ENCODE measurements around the gene PRDM16. TPM values are rescaled to one million over a fixed set of nuclear protein-coding genes. Genes with fewer than 3 reads are reported as not detected.

PRDM16 gene
- polyA plus RNA-seq, 1 of the 3 experiments (the other 2 are of a cell fraction), result not detected

DNA sequence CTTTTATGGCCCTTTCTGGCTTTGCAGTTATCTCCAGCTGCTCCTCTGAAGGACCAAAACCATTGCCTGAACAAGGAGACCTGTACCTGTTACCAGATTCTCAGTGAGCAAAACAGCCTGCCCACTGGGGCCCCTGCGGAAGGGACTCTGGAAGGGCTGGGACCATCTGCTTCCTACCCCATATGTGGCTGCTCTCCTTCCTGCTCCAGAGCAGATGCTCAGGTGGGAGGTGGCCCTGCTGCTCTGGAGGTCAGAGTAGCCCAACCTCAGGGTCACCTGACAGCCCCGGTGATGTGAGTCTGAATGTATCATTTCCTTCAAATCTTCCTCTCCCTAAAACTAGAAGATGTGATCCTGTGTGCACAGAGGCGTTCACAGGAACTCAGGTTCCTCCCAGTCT, 33.6 kb downstream of the PRDM16 start:
- TF ChIP-seq, protein P1, sequence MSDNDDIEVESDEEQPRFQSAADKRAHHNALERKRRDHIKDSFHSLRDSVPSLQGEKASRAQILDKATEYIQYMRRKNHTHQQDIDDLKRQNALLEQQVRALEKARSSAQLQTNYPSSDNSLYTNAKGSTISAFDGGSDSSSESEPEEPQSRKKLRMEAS (IDR thresholded peaks at IDR 0.05; ENCODE audit: low read depth), result no peak
- TF ChIP-seq TAF1 (IDR thresholded peaks at IDR 0.05; ENCODE audit: borderline replicate concordance, low read depth, low read length) (no peak), ELF1 (IDR thresholded peaks at IDR 0.05) (no peak), EZH2phosphoT487 (IDR thresholded peaks at IDR 0.05; ENCODE audit: borderline replicate concordance, low read depth) (no peak), FOXJ3 (CRISPR knock-in tag; IDR thresholded peaks at IDR 0.05) (no peak), NRF1 (IDR thresholded peaks at IDR 0.05; ENCODE audit: low read depth, low read length) (no peak), FOSL2 (IDR thresholded peaks at IDR 0.05; ENCODE audit: borderline replicate concordance, low read depth) (no peak), RXRA (IDR thresholded peaks at IDR 0.05; ENCODE audit: borderline replicate concordance, low read depth) (no peak), RFX5 (IDR thresholded peaks at IDR 0.05; ENCODE audit: low read length) (no peak), TEAD4 (IDR thresholded peaks at IDR 0.05; ENCODE audit: borderline replicate concordance, insufficient read depth) (no peak), POLR2AphosphoS5 (IDR thresholded peaks at IDR 0.05; ENCODE audit: low read depth, low read length) (no peak), SIN3A (IDR thresholded peaks at IDR 0.05; ENCODE audit: borderline replicate concordance, low read depth, low read length) (no peak), GABPA (IDR thresholded peaks at IDR 0.05; ENCODE audit: low read depth) (no peak)
- TF ChIP-seq, protein P2, sequence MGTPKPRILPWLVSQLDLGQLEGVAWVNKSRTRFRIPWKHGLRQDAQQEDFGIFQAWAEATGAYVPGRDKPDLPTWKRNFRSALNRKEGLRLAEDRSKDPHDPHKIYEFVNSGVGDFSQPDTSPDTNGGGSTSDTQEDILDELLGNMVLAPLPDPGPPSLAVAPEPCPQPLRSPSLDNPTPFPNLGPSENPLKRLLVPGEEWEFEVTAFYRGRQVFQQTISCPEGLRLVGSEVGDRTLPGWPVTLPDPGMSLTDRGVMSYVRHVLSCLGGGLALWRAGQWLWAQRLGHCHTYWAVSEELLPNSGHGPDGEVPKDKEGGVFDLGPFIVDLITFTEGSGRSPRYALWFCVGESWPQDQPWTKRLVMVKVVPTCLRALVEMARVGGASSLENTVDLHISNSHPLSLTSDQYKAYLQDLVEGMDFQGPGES (IDR thresholded peaks at IDR 0.05; ENCODE audit: low read depth, low read length), result no peak
- TF ChIP-seq, protein P3, sequence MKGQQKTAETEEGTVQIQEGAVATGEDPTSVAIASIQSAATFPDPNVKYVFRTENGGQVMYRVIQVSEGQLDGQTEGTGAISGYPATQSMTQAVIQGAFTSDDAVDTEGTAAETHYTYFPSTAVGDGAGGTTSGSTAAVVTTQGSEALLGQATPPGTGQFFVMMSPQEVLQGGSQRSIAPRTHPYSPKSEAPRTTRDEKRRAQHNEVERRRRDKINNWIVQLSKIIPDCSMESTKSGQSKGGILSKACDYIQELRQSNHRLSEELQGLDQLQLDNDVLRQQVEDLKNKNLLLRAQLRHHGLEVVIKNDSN (IDR thresholded peaks at IDR 0.05; ENCODE audit: borderline replicate concordance, low read depth), result no peak
- TF ChIP-seq, protein P4, sequence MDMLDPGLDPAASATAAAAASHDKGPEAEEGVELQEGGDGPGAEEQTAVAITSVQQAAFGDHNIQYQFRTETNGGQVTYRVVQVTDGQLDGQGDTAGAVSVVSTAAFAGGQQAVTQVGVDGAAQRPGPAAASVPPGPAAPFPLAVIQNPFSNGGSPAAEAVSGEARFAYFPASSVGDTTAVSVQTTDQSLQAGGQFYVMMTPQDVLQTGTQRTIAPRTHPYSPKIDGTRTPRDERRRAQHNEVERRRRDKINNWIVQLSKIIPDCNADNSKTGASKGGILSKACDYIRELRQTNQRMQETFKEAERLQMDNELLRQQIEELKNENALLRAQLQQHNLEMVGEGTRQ (IDR thresholded peaks at IDR 0.05; ENCODE audit: borderline replicate concordance, low read depth, low read length), result no peak
- TF ChIP-seq, protein P5, sequence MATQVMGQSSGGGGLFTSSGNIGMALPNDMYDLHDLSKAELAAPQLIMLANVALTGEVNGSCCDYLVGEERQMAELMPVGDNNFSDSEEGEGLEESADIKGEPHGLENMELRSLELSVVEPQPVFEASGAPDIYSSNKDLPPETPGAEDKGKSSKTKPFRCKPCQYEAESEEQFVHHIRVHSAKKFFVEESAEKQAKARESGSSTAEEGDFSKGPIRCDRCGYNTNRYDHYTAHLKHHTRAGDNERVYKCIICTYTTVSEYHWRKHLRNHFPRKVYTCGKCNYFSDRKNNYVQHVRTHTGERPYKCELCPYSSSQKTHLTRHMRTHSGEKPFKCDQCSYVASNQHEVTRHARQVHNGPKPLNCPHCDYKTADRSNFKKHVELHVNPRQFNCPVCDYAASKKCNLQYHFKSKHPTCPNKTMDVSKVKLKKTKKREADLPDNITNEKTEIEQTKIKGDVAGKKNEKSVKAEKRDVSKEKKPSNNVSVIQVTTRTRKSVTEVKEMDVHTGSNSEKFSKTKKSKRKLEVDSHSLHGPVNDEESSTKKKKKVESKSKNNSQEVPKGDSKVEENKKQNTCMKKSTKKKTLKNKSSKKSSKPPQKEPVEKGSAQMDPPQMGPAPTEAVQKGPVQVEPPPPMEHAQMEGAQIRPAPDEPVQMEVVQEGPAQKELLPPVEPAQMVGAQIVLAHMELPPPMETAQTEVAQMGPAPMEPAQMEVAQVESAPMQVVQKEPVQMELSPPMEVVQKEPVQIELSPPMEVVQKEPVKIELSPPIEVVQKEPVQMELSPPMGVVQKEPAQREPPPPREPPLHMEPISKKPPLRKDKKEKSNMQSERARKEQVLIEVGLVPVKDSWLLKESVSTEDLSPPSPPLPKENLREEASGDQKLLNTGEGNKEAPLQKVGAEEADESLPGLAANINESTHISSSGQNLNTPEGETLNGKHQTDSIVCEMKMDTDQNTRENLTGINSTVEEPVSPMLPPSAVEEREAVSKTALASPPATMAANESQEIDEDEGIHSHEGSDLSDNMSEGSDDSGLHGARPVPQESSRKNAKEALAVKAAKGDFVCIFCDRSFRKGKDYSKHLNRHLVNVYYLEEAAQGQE (IDR thresholded peaks at IDR 0.05; ENCODE audit: low read depth, low read length), result no peak
- TF ChIP-seq, protein P6, sequence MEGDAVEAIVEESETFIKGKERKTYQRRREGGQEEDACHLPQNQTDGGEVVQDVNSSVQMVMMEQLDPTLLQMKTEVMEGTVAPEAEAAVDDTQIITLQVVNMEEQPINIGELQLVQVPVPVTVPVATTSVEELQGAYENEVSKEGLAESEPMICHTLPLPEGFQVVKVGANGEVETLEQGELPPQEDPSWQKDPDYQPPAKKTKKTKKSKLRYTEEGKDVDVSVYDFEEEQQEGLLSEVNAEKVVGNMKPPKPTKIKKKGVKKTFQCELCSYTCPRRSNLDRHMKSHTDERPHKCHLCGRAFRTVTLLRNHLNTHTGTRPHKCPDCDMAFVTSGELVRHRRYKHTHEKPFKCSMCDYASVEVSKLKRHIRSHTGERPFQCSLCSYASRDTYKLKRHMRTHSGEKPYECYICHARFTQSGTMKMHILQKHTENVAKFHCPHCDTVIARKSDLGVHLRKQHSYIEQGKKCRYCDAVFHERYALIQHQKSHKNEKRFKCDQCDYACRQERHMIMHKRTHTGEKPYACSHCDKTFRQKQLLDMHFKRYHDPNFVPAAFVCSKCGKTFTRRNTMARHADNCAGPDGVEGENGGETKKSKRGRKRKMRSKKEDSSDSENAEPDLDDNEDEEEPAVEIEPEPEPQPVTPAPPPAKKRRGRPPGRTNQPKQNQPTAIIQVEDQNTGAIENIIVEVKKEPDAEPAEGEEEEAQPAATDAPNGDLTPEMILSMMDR (IDR thresholded peaks at IDR 0.05), result no peak
- H3K4me3 ChIP-seq (ENCODE audit: low read depth in 2 of 2, low read length in 1 of 2), result no peak overlapping the region
- no peaks in the 10 kb centered on the region for H4K20me1 ChIP-seq (ENCODE audit: insufficient read depth)
- H3K79me2 ChIP-seq (ENCODE audit: insufficient read depth), result no peaks in the 10 kb centered on the region
- no peaks in the 10 kb centered on the region for H3K4me1 ChIP-seq (ENCODE audit: control insufficient read depth in 1 of 2, insufficient read depth in 2 of 2, low read depth in 1 of 2, low read length in 1 of 2)
- no peaks in the 10 kb centered on the region for H3K9me2 ChIP-seq
- H3K27ac ChIP-seq (ENCODE audit: low read depth in 2 of 2, low read length in 1 of 2), result no peak overlapping the region
- ChIA-PET POLR2A (no interaction called here), CTCF (no interaction called here)
- DNase-seq, result no peak
- no peaks in the 10 kb centered on the region for H3F3A ChIP-seq (replicated peaks; ENCODE audit: insufficient read depth)
- no peak overlapping the region for H2AFZ ChIP-seq (ENCODE audit: low read depth)
- no peaks in the 10 kb centered on the region for H3K9me3 ChIP-seq
- 33% methylated on average over 1 of the region's 3 CpGs for WGBS (ENCODE audit: low lambda C conversion rate)
- no peak overlapping the region for H3K9ac ChIP-seq
- H3K36me3 ChIP-seq (replicated peaks in 1 of 2; ENCODE audit: control insufficient read depth in 1 of 2, insufficient read depth in 2 of 2, low read length in 1 of 2), result no peaks in the 10 kb centered on the region
- no peak overlapping the region for H3K4me2 ChIP-seq
- H3K27me3 ChIP-seq (ENCODE audit: insufficient read depth), result no peaks in the 10 kb centered on the region; the same call in 1 of the 2 replicates

Measured in SK-N-SH (cell line).